IPS DF 19.7 (cell line): ENCODE data around the gene MSI2.

Source experiments
- DNase-seq: peaks from one replicate; pipeline ENCODE4 v3.0.0-alpha.2; 2013; ENCODE audit warnings: low read depth, low spot score

The MSI2 gene

GRCh38 chr17:57522042-57523005, 266.0 kb downstream of the MSI2 start:
- DNase-seq, result no peak

- DNase-seq, result no peak
Measured at GRCh38 chr17:57523926-57524632, 267.8 kb downstream of the MSI2 start.

GRCh38 chr17:57524839-57525568, 268.7 kb downstream of the MSI2 start:
- no peak for DNase-seq

- DNase-seq, result no peak
Measured at GRCh38 chr17:57527221-57528057, 271.1 kb downstream of the MSI2 start.

- no peak for DNase-seq
Measured at GRCh38 chr17:57528058-57528451, 271.7 kb downstream of the MSI2 start.

GRCh38 chr17:57530026-57530425, 273.7 kb downstream of the MSI2 start:
- no peak for DNase-seq

GRCh38 chr17:57530508-57530907, 274.2 kb downstream of the MSI2 start:
- DNase-seq, result no peak

GRCh38 chr17:57531078-57531477, 274.8 kb downstream of the MSI2 start:
- no peak for DNase-seq

- DNase-seq, result no peak
Measured at GRCh38 chr17:57531648-57532504, 275.6 kb downstream of the MSI2 start.

- no peak for DNase-seq
Measured at GRCh38 chr17:57532556-57532955, 276.2 kb downstream of the MSI2 start.

- DNase-seq, result no peak
Measured at GRCh38 chr17:57532966-57533365, 276.6 kb downstream of the MSI2 start.

- DNase-seq, result no peak
Measured at GRCh38 chr17:57533684-57534305, 277.5 kb downstream of the MSI2 start.

- no peak for DNase-seq
Measured at GRCh38 chr17:57534863-57535248, 278.5 kb downstream of the MSI2 start.

GRCh38 chr17:57535249-57535966, 279.1 kb downstream of the MSI2 start:
- no peak for DNase-seq

GRCh38 chr17:57536289-57536688, 280.0 kb downstream of the MSI2 start:
- no peak for DNase-seq

- DNase-seq, result no peak
Measured at GRCh38 chr17:57536789-57537523, 280.6 kb downstream of the MSI2 start.

- no peak for DNase-seq
Measured at GRCh38 chr17:57537524-57538410, 281.4 kb downstream of the MSI2 start.
